C4-2B (cell line): ENCODE results near the gene MYO7B.

Experiments used
- CTCF ChIP-seq: fragments of 450-650 bp; conservative IDR thresholded peaks from 2 replicates; pipeline ENCODE4 v1.5.1; 2017; ENCODE audit warnings: mild to moderate bottlenecking
- ZFX ChIP-seq: fragments of 450-650 bp; IDR thresholded peaks from 2 replicates; pipeline ENCODE4 v1.6.1; 2017

GRCh38 chr2:127631541-127631996 lies 96.1 kb downstream of the MYO7B start:
- TF ChIP-seq CTCF (no peak), ZFX (no peak)
